CD4-positive, alpha-beta T cell treated with Interleukin-12 subunit alpha and Interleukin-12 subunit beta, for 1 hour (primary cell): ENCODE results near the gene OR10G6.
"Not testable (repeated sequence)": the region's sequence is repeated elsewhere in the genome, so short reads cannot be mapped to it uniquely, and the experiment has no call there.

Experiments
- DNase-seq: peaks from one replicate; pipeline ENCODE4 v3.0.0-alpha.2; 2020

The OR10G6 gene, protein sequence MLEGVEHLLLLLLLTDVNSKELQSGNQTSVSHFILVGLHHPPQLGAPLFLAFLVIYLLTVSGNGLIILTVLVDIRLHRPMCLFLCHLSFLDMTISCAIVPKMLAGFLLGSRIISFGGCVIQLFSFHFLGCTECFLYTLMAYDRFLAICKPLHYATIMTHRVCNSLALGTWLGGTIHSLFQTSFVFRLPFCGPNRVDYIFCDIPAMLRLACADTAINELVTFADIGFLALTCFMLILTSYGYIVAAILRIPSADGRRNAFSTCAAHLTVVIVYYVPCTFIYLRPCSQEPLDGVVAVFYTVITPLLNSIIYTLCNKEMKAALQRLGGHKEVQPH

DNA sequence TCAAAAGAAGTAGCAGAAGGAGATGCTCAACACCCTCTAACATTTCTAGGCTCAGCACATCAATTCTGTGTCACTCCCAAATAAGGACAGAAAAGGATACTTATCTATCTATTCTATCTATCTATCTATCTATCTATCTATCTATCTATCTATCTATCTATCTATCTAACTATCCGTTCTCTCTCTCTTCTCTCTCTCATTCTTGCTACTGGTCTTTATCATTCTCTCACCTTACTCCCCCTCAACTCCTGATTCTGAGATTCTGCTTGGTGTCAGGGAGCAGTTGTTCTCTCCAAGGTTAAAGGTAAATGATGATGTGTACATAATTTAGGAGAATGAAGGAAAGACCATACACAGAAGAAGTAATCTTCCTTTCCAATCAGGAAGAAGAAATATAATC, at the start of gene OR10G6:
Gene OR10G6, minus strand, starts transcription at position 43 of the 400 bp plus-strand sequence. Its CDS starts 0 bp downstream, at position 43.
- no peak for DNase-seq

DNA sequence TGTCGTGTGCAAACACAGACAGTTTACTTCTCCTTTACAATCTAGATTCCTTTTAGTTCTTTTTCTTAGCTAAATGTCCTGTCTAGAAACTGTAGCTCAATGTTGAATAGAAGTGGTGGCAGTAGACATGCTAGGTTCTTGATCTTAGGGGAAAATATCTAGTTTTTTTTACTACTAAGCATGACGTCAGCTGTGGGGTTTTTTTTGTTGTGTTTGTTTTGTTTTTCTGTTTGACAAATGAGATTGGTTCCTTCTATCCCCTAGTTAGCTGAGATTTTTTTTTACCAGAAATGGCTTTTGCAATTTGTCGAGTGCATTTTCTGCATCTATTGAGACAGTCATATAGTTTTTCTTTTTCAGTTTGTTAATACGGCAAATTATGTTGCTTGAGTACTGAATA, 48.5 kb upstream of the OR10G6 start:
- no peak for DNase-seq

DNA sequence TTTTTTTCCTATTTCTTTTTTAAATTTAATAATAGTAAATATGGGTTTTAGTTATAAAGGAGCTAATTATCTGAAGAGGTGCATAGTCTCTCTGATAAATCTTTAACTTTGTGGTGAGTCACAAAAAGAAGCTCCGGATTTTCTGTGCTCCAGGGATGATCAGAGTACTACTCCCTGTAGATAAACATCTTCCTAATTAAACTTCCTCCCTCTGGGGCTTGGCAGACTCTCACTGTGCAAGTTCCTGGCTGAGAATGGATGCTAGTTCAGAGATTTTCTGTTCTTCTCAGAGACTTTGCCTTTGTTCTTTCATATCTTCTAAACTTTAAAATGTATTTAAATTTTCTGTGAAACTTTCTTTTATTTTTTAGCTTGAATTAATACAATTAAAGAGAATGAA, 46.3 kb upstream of the OR10G6 start, which contains the start of gene OR10G7:
Gene OR10G7, minus strand, starts transcription at position 72 of the 400 bp plus-strand sequence. CDS start 2,324 bp downstream, outside the sequence.
- DNase-seq = no peak

DNA sequence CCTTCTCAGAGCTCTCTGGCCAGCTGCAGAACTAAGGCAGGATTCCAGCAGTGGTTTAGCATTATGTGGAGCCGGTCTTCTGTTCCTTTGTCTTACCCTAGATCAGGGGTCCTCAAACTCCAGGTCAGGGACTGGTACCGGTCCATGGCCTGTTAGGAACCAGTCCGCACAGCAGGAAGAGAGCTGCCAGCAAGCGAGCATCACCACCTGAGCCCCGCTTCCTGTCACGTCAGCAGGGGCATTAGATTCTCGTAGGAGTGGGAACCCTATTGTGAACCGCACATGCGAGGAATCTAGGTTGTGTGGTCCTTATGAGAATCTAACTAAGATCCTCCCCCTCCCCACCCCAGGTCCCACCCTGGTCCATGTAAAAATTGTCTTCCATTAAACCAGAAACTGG, 44.6 kb upstream of the OR10G6 start:
- DNase-seq = no peak

DNA sequence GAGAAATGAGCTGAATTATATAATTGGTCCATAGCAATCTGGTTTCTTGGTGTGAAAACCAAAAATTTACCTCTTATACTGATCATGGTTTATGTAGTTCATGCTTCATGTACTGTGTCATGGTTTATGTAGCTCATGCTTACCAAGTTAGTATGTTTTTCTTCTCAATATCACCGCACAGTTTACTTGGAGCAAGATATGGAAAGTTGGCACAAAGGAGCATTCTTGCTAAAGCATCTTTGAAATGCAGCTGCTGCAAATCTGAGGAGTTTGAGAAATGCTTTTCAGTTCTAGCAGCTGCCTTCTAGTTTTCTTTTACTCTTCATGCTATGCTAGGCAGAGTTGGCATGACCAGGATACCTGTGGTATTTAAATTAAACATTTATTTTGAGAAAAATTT, 41.7 kb upstream of the OR10G6 start:
- DNase-seq = no peak

DNA sequence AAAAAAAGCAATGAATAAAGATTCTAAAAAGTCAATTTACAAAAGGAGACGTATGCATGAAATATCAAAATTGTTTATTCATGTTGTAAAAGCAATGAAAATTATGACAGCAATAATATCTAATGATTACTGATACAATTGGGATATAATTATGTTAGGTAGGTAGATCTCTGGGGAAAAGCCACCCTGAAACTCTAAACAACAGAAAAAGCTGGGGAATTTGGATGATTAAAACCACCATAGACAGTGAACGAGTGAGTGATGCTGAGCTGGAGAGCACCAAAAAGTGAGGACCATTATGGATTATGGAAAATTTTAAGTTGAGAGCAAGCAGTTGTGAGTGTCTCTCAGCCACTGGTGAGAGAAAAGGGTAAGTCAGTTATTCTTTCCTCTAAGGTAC, 31.5 kb upstream of the OR10G6 start, which contains the start of gene OR10G8:
Gene OR10G8, plus strand, starts transcription at position 301 of the 400 bp plus-strand sequence. CDS start 2,825 bp downstream, outside the sequence.
- no peak for DNase-seq

DNA sequence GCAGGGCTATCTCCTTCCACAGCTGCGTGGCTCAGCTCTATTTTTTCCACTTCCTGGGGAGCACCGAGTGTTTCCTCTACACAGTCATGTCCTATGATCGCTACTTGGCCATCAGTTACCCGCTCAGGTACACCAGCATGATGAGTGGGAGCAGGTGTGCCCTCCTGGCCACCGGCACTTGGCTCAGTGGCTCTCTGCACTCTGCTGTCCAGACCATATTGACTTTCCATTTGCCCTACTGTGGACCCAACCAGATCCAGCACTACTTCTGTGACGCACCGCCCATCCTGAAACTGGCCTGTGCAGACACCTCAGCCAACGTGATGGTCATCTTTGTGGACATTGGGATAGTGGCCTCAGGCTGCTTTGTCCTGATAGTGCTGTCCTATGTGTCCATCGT, 20.9 kb upstream of the OR10G6 start:
- not testable (repeated sequence) for DNase-seq

DNA sequence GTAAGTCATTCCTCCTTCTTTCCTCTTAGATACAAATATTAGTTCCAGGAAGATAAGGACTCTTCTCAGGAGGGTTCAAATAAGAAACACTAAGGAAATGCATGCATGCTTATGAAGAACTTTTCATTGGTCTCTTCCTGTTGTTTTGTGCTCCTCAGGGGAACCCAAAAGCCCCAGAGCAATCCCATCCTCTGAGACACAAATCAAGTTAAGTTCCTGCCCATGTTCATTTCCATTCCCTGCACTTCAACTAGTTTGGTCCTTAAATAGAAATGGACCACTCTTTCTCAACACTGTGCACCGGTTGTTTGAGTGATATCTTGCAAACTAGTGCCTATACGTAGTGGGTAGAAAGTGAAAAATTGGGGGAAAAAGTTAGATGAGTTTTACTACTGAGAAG, 17.7 kb upstream of the OR10G6 start, which contains the start of gene OR10G4:
Gene OR10G4, plus strand, starts transcription at position 301 of the 400 bp plus-strand sequence. CDS start 2,578 bp downstream, outside the sequence.
- no peak for DNase-seq

DNA sequence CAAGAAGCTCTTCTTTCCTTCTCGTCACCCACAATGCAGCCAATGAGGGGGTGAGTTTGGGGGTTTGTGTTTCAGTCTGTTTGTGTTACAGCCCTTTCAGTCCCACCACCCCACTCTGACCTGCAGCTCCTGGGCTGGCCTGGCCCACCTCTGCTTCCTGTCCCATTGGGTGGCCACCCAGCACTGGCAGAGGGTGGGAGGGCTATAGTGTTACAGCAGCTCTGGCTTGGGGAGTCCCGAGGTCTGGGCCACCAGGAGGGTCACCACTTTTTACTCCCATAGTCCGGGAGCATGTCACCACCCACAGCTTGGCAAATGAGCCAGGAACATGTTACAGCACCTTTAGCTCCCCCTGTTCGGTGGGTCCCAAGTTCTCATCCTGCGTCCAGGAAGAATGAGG, 15.7 kb downstream of the OR10G6 start:
- no peak for DNase-seq

DNA sequence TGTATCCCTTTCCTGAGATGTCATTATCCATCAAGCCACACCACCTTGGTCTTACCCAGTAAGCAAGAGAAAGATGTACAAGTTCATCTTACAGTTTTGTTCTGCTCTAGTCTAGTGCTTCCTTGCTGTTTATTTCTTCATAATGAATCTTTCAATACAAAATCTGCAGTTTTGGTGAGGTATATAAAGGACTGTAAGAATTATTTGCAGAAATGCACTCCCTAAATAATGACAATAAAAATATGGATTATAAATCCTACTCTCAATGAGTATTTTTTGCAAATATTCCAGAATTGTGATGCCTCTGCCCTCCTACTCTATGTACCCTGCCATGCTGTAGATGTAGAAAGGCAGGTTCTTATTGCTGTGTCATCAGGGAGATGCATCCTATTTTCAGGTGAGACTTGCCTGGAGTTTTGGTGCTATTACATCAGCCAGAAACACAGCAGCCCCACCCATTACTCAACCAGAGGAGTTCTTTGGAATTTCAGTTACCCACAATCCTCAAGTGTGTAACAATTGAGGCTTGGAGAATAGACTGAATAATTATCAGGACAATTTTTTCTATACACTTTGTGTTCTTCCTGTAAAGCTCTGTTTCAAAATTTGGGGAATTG, 17.1 kb downstream of the OR10G6 start, which contains the start of gene OR10S1:
Gene OR10S1, minus strand, starts transcription at position 51 of the 617 bp plus-strand sequence. CDS start 117 bp downstream, outside the sequence.
- no peak for DNase-seq

DNA sequence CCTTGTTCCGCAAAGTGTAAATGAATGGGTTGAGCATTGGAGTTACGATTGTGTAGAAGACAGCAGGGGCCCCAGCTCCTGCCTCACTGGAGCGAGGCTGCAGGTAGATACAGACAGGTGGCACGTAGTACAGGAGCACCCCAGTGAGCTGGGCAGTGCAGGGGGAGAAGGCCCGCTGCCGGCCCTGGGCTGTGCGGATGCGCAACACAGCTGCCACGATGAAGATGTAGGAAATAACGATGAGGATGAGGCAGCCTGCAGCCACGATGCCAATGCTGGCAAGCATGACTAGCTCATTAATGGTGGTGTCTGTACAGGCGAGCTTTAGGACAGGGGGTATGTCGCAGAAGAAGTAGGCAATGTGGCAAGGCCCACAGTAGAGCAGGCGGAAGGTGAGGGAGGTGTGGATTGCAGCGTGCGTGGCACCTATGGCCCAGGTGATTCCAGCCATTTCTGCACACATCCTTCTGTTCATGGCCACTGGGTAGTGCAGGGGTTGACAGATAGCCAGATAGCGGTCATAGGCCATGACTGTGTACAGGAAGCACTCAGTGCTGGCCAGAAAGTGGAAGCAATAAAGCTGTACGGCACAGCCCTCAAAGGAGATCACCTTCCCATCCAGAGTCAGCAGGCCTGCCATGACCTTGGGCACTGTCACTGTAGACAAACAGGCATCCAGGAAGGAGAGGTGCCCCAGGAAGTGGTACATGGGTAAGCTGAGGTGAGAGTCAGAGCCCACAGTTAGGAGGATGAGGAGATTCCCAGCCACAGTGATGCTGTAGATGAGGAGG, 18.0 kb downstream of the OR10G6 start:
- no peak for DNase-seq

DNA sequence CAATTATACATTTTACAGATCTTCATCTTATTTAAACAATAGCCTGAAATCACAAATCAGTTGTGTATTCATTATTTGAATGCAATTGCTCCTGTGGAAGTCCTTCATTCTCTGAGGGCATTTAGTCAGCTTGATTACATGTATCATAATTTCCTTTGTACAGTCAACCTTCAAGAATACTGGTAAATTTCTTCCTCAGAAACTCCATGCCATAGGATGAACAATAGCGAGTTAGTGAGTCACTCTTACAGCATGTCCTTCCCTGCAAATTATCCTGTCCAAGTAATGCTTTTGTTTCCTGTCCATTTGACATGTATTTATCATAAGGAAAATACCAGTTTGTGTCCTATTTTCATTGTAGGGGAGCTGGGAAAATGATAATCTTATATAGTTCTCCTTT, 21.1 kb downstream of the OR10G6 start:
- DNase-seq = no peak

DNA sequence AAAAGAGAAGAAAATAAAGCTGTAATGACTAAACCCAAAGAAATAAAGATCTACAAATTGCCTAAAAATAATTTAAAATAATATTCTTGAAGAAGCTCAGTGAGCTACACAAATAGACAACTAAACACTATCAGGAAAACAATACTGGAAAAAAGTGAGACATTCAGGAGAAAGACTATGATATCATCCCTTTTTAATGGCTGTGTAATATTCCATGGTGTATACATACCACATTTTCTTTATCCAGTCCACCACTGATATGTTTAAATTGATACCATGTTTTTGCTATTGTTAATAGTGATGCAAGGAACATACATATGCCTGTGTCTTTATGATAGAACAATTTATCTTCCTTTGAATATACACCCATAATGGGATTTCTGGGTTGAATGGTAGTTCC, 38.2 kb downstream of the OR10G6 start:
- no peak for DNase-seq

DNA sequence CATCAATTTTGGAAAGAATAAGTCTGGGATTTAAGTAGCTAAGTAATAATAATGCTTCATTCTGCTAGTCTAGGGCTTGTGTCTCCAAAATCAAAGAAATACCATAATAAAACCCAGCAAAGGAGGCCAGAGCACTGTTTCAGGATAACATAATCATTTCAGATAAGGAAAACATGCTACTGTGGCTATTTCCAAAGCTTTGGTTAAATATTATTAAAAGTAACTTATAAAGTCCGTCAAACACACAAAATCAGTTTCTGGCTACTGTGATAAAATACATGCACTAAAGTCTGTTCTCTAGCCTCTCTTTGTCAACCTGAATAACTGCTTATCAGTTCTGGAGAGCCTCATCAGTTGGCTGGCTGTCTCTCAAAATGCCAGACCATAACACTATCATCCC, 49.8 kb downstream of the OR10G6 start:
- no peak for DNase-seq
